Calu3 (cell line): Measurements from ENCODE around the gene GALK2. TPM values are rescaled to one million over a fixed set of nuclear protein-coding genes. Genes with fewer than 3 reads are reported as not detected.

Source experiments
- BruUV-seq: library from RNA; stranded (reverse); fragments of 400-500 nt; replicated peaks from 2 replicates; lab custom pipeline; 2021; lab: Mats Ljungman, UMichigan
- CTCF ChIA-PET: fragments of 300-600 bp; sonication (Branson Sonifier 250); formaldehyde crosslinking; loops from one replicate; lab custom pipeline; 2022; ENCODE audit warnings: antibody characterized with exemption; lab: Charles Lee
- DNase-seq: peaks from one replicate; pipeline ENCODE4 v3.0.0; 2022
- H3K27ac Mint-ChIP-seq: one replicate; pipeline ENCODE4 v1.8.0; 2022; ENCODE audit warnings: mixed read lengths; ENCODE audit not compliant: unreplicated experiment
- H3K27me3 Mint-ChIP-seq: one replicate; pipeline ENCODE4 v1.8.0; 2022; ENCODE audit warnings: mixed read lengths; ENCODE audit not compliant: unreplicated experiment
- H3K36me3 Mint-ChIP-seq: one replicate; pipeline ENCODE4 v1.8.0; 2022; ENCODE audit warnings: mild to moderate bottlenecking, moderate library complexity, mixed read lengths; ENCODE audit not compliant: insufficient read depth, unreplicated experiment
- H3K4me1 Mint-ChIP-seq: one replicate; pipeline ENCODE4 v1.8.0; 2022; ENCODE audit warnings: mild to moderate bottlenecking, low read depth, mixed read lengths; ENCODE audit not compliant: unreplicated experiment
- H3K4me3 Mint-ChIP-seq: one replicate; pipeline ENCODE4 v1.8.0; 2022; ENCODE audit warnings: mild to moderate bottlenecking, low read depth, moderate library complexity, mixed read lengths; ENCODE audit not compliant: unreplicated experiment
- H3K9me3 Mint-ChIP-seq: one replicate; pipeline ENCODE4 v1.8.0; 2022; ENCODE audit warnings: low read depth, mixed read lengths; ENCODE audit not compliant: unreplicated experiment
- CTCF ChIP-seq: fragments of 200-600 bp; IDR thresholded peaks from one replicate; pipeline ENCODE4 v1.8.0; 2022; ENCODE audit warnings: antibody characterized with exemption; ENCODE audit not compliant: unreplicated experiment
- intact Hi-C: fragments of 100-400 bp; cut with micrococcal nuclease; formaldehyde crosslinking; loops from one replicate; pipeline ENCODE4 v1.10.0; 2022; ENCODE audit not compliant: unreplicated experiment
- total RNA-seq: library from RNA; stranded (reverse); gene quantifications from 2 replicates; pipeline ENCODE4 v1.2.3, GENCODE V29; 2022

The GALK2 gene
- total RNA-seq, 1 experiment from 2014 or later = 48.3 TPM

DNA sequence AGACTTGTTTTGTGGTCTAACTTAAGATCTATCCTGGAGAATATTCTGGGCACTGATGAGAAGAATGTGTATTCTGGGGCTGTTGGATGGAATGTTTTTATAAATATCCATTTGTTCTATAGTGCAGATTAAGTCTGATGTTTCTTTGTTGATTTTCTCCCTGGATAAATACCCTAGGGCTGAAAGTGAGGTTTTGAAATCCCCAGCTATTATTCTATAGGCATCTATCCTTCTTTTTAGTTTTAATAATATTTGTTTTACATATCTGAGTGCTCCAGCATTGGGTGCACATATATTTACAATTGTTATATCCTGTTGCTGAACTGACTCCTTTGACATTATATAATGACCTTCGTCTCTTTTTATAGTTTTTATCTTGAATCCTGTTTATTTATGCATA lies 42.9 kb downstream of the GALK2 start:
- Mint-ChIP-seq H3K4me3 (no peak overlapping the region), H3K27me3 (no peaks in the 10 kb centered on the region), H3K27ac (no peak overlapping the region), H3K4me1 (peaks cover 21% of the 10 kb centered on the region), H3K9me3 (peaks cover 4% of the 10 kb centered on the region), H3K36me3 (peaks cover 6% of the 10 kb centered on the region)
- intact Hi-C loops = loop anchor here (10.0 kb wide), 1 partner anchor 168 kb away; the partner anchor contains the start of gene SECISBP2L
- no peak for DNase-seq
- TF ChIP-seq CTCF = no peak
- BruUV-seq = no TSS peak
- CTCF ChIA-PET = no interaction called here

DNA sequence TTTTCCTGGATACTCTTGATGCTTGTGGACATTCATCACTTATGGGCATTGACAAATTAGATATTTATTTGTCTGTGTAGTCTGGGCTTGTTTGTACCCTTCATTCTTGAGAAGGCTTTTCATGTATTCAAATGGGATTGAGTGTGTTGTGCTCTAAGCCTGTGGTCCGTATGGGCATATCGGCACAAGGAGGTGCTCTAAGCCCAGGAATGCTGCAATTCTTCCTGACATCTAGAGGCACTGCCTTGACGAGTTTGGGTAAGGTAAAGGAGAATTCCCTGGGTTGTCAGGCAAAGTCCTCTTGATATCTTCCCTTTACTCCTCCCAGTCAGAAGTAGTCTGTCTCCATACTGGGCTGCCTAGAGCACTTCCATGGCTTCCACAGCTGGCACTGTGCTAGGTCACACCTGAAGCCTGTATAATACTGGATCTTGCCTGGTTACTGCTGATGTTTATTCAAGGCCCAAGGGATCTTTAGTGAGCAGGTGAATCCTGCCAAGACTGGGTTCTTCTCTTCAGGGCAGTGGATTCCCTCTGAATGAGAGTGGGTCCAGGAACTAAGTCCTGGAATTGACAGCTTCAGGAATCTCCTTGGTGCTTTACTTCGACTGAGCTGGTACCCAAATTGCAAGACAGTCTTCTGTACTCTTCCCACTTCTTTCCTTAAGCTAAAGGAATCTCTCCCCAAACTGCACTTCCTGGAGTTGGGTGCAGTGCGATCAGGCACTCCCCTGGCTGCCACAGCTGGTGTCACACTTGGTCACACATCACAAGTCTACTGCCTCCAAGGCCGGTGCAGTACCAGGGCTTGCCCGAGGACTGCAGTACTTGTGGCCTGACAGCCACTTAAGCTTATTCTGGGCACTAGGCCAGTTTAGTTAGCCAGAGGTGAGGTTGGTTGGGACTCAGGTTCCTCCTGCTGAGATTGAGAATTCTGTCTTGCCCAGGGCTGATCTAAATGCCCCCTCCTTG lies 46.0 kb downstream of the GALK2 start:
- Mint-ChIP-seq H3K4me1 (peaks cover 21% of the 10 kb centered on the region), H3K27me3 (no peaks in the 10 kb centered on the region), H3K36me3 (peaks cover 18% of the 10 kb centered on the region), H3K9me3 (peaks cover 2% of the 10 kb centered on the region), H3K27ac (peak overlapping the region; percentile 36), H3K4me3 (no peak overlapping the region)
- no TSS peak for BruUV-seq
- CTCF ChIA-PET = interaction anchor here (0.6 to 1.2 kb wide), 2 partner anchors 10 to 674 kb away, joined by 3 to 6 read pairs; no protein-coding TSS in a partner anchor
- TF ChIP-seq CTCF = no peak
- intact Hi-C loops = loop anchor here (10.0 kb wide), 1 partner anchor 171 kb away; the partner anchor contains the start of gene SECISBP2L
- DNase-seq = peak; percentile 68

- CTCF ChIA-PET = no interaction called here
- H3K27me3 Mint-ChIP-seq = no peaks in the 10 kb centered on the region
- H3K4me3 Mint-ChIP-seq = no peak overlapping the region
- H3K27ac Mint-ChIP-seq = no peak overlapping the region
- H3K36me3 Mint-ChIP-seq = peaks cover 20% of the 10 kb centered on the region
- no peaks in the 10 kb centered on the region for H3K9me3 Mint-ChIP-seq
- no TSS peak for BruUV-seq
- no peak for TF ChIP-seq CTCF
- DNase-seq = no peak
- intact Hi-C loops = no loop called here
- no peaks in the 10 kb centered on the region for H3K4me1 Mint-ChIP-seq
Measured at GRCh38 chr15:49223536-49224274, 53.7 kb downstream of the GALK2 start.

DNA sequence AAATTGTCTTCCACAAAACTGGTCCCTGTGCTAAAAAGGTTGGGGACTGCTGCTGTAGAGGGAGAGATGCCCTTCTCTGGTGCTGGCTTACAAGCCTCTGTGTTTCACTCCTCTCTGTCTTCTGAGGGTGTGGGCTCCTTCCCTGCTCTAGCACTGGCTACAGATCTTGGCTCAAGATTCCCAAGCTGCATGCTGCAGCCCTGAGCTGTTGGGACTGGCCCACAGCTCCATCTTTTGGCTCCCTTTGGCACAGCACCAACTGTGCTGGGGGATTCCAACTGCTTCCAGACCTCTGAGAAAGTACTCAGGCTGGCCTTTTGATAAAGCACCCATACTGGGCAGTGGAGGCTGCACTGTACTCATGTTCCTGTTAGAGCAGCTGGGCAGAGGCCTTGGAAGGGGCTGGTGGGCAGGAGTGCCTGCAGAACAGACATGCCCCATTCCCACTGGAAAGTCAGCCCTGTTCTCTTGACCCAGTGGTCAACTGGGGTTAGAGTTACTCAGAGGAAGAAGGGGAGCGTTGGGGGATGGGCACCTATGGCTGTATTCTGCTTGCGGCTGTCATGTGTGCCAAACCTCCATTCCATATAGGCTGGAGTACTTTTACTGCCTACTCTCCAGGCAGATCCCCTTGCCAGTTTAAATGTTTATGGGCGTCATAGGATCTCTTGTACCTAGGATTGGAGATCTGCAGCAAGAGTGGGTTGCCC lies 55.7 kb downstream of the GALK2 start:
- Mint-ChIP-seq H3K27ac (no peak overlapping the region), H3K27me3 (no peaks in the 10 kb centered on the region), H3K4me3 (no peak overlapping the region), H3K36me3 (peaks cover 10% of the 10 kb centered on the region), H3K4me1 (no peaks in the 10 kb centered on the region), H3K9me3 (no peaks in the 10 kb centered on the region)
- BruUV-seq = no TSS peak
- peak; percentile 37 for DNase-seq
- CTCF ChIA-PET = interaction anchor here (1.0 to 1.9 kb wide), 2 partner anchors 9 to 364 kb away, joined by 5 to 6 read pairs; no protein-coding TSS in a partner anchor
- no peak for TF ChIP-seq CTCF
- intact Hi-C loops = loop anchor here (5.0 kb wide), 1 partner anchor 363 kb away; no protein-coding TSS in a partner anchor
